Ascending aorta (tissue), 2 donors: ENCODE measurements around the gene MTHFS. TPM values are rescaled to one million over a fixed set of nuclear protein-coding genes. Genes with fewer than 3 reads are reported as not detected.
"Not testable (repeated sequence)": the region's sequence is repeated elsewhere in the genome, so short reads cannot be mapped to it uniquely, and the experiment has no call there.

Experiments
- DNase-seq, 2 donors: peaks; one replicate each; pipeline ENCODE4 v3.0.0-alpha.2; 2019; ENCODE audit warnings: low spot score in 2 of 2
- H3K27ac ChIP-seq, 2 donors: fragments of 200-600 bp; sonication (generic); one replicate each; pipeline ENCODE4 v1.5.1; 2016 to 2017; ENCODE audit warnings: mild to moderate bottlenecking in 1 of 2
- H3K27me3 ChIP-seq: fragments of 200-600 bp; sonication (generic); one replicate; pipeline ENCODE4 v1.5.1; 2017
- H3K36me3 ChIP-seq, 2 donors: fragments of 200-600 bp; sonication (generic); one replicate each; pipeline ENCODE4 v1.5.1; 2016
- H3K4me1 ChIP-seq, 2 donors: fragments of 200-600 bp; sonication (generic); one replicate each; pipeline ENCODE4 v1.5.1; 2016 to 2017; ENCODE audit warnings: mild to moderate bottlenecking in 1 of 2
- H3K4me3 ChIP-seq, 2 donors: fragments of 200-600 bp; sonication (generic); one replicate each; pipeline ENCODE4 v1.5.1; 2016 to 2017; ENCODE audit warnings: mild to moderate bottlenecking in 1 of 2
- H3K9me3 ChIP-seq, 2 donors: fragments of 200-600 bp; sonication (generic); one replicate each; pipeline ENCODE4 v1.5.1; 2016
- CTCF ChIP-seq, 3 experiments: fragments of 200-600 bp in 2 of 3; fragments of 450-650 bp in 1 of 3; sonication (generic) in 2 of 3; IDR thresholded peaks; one replicate each; pipeline ENCODE4 v1.5.1; 2016 to 2019; ENCODE audit warnings: antibody characterized with exemption in 3 of 3, mild to moderate bottlenecking in 1 of 3, moderate library complexity in 1 of 3
- intact Hi-C: fragments of 100-400 bp; cut with DNase I; formaldehyde crosslinking; loops from one replicate; pipeline ENCODE4 v1.15.1; 2023
- total RNA-seq: library from RNA; depleted of rRNA; stranded (reverse); fragments of >200 nt; gene quantifications from one replicate; pipeline ENCODE4 v1.1.0, GENCODE V29; 2016

MTHFS gene
- total RNA-seq, 1 donor from 2014 or later, result 0.75 TPM

- Histone ChIP-seq H3K4me1 (no peaks in the 10 kb centered on the region), H3K36me3 (no peaks in the 10 kb centered on the region), H3K27ac (no peak overlapping the region), H3K27me3 (no peaks in the 10 kb centered on the region), H3K9me3 (no peaks in the 10 kb centered on the region), H3K4me3 (no peak overlapping the region)
- no peak for DNase-seq
- intact Hi-C loops, result no loop called here
- TF ChIP-seq CTCF (IDR thresholded peaks at IDR 0.05), result no peak
Observed at GRCh38 chr15:79938143-79938542, 41.3 kb upstream of the MTHFS start.

GRCh38 chr15:79935556-79936201 is 38.9 kb upstream of the MTHFS start:
- H3K27ac ChIP-seq, H3K27me3 ChIP-seq, H3K9me3 ChIP-seq, intact Hi-C loops, DNase-seq, H3K4me1 ChIP-seq, H3K4me3 ChIP-seq, H3K36me3 ChIP-seq: not testable (repeated sequence)

- TF ChIP-seq CTCF (IDR thresholded peaks at IDR 0.05), result no peak
- no peaks in the 10 kb centered on the region for H3K36me3 ChIP-seq
- H3K27me3 ChIP-seq, result no peaks in the 10 kb centered on the region
- no peaks in the 10 kb centered on the region for H3K9me3 ChIP-seq
- no peak overlapping the region for H3K27ac ChIP-seq
- no peaks in the 10 kb centered on the region for H3K4me1 ChIP-seq
- intact Hi-C loops, result no loop called here
- H3K4me3 ChIP-seq, result no peak overlapping the region
- no peak for DNase-seq
Observed at GRCh38 chr15:79933231-79933630, 36.4 kb upstream of the MTHFS start.

- DNase-seq, result no peak
- Histone ChIP-seq H3K27ac (no peak overlapping the region), H3K27me3 (no peaks in the 10 kb centered on the region), H3K36me3 (no peaks in the 10 kb centered on the region), H3K4me3 (no peak overlapping the region), H3K9me3 (no peaks in the 10 kb centered on the region), H3K4me1 (no peaks in the 10 kb centered on the region)
- TF ChIP-seq CTCF (IDR thresholded peaks at IDR 0.05), result no peak
- intact Hi-C loops, result no loop called here
Observed at GRCh38 chr15:79932447-79932846, 35.6 kb upstream of the MTHFS start.

GRCh38 chr15:79930516-79930915 is 33.7 kb upstream of the MTHFS start:
- no peaks in the 10 kb centered on the region for H3K27me3 ChIP-seq
- DNase-seq, result no peak
- intact Hi-C loops, result no loop called here
- no peaks in the 10 kb centered on the region for H3K9me3 ChIP-seq
- no peaks in the 10 kb centered on the region for H3K36me3 ChIP-seq
- no peaks in the 10 kb centered on the region for H3K4me1 ChIP-seq
- no peak for TF ChIP-seq CTCF (IDR thresholded peaks at IDR 0.05)
- H3K4me3 ChIP-seq, result no peak overlapping the region
- no peak overlapping the region for H3K27ac ChIP-seq

- no peak overlapping the region for H3K4me3 ChIP-seq
- no peak overlapping the region for H3K27ac ChIP-seq
- peaks cover under 1 to 2% of the 10 kb centered on the region in 2 donors for H3K4me1 ChIP-seq
- H3K36me3 ChIP-seq, result no peaks in the 10 kb centered on the region
- TF ChIP-seq CTCF (IDR thresholded peaks at IDR 0.05), result no peak
- intact Hi-C loops, result loop anchor here (10.0 kb wide), 1 partner anchor 1055 kb away; the partner anchor contains the start of gene MESD
- H3K9me3 ChIP-seq, result no peaks in the 10 kb centered on the region
- DNase-seq, result no peak
- no peaks in the 10 kb centered on the region for H3K27me3 ChIP-seq
Observed at GRCh38 chr15:79929412-79929811, 32.6 kb upstream of the MTHFS start.

- intact Hi-C loops, result loop anchor here (10.0 kb wide), 1 partner anchor 1059 kb away; the partner anchor contains the start of gene MESD
- DNase-seq, H3K4me1 ChIP-seq, H3K36me3 ChIP-seq, H3K27me3 ChIP-seq, H3K9me3 ChIP-seq, H3K27ac ChIP-seq, H3K4me3 ChIP-seq: not testable (repeated sequence)
Observed at GRCh38 chr15:79926116-79926515, 29.3 kb upstream of the MTHFS start.
